Left ventricle myocardium inferior (tissue), 1 donor: Measurements from ENCODE around the gene ITGAV. TPM values are rescaled to one million over a fixed set of nuclear protein-coding genes. Genes with fewer than 3 reads are reported as not detected.
A peak's percentile ranks its signal among the peaks of the same experiment; 100 is the strongest.

Source experiments
- DNase-seq: peaks from one replicate; pipeline ENCODE4 v3.0.0-alpha.2; 2020
- H3K27ac ChIP-seq: fragments of 200-600 bp; replicated peaks from 2 replicates; pipeline ENCODE4 v1.8.0; 2021
- H3K27me3 ChIP-seq: fragments of 200-600 bp; 2 replicates; pipeline ENCODE4 v1.8.0; 2021; ENCODE audit warnings: low read depth
- H3K36me3 ChIP-seq: fragments of 200-600 bp; 2 replicates; pipeline ENCODE4 v1.8.0; 2021
- H3K4me1 ChIP-seq: fragments of 200-600 bp; 2 replicates; pipeline ENCODE4 v1.8.0; 2021
- H3K4me3 ChIP-seq: fragments of 200-600 bp; 2 replicates; pipeline ENCODE4 v1.8.0; 2021; ENCODE audit warnings: mild to moderate bottlenecking, moderate library complexity
- H3K9me3 ChIP-seq: fragments of 200-600 bp; replicated peaks from 2 replicates; pipeline ENCODE4 v1.8.0; 2021
- CTCF ChIP-seq: fragments of 200-600 bp; IDR thresholded peaks from 2 replicates; pipeline ENCODE4 v1.8.0; 2021; ENCODE audit warnings: antibody characterized with exemption, mild to moderate bottlenecking, borderline replicate concordance
- intact Hi-C: fragments of 100-400 bp; cut with micrococcal nuclease; formaldehyde crosslinking; loops from one replicate; pipeline ENCODE4 v1.11.0; 2022
- total RNA-seq: library from RNA; stranded (reverse); fragmentation: NEBNext Ultra II Directional; extraction: Animal tissue kit (Norgen Biotek cat#: 25700); gene quantifications from one replicate; pipeline ENCODE4 v1.2.1, GENCODE V29; 2021
- donor health status: DM: no; HTN: yes; CAD: no; lungs with severe emphysema.

Gene ITGAV
- total RNA-seq, 1 donor from 2014 or later = 178 TPM

DNA sequence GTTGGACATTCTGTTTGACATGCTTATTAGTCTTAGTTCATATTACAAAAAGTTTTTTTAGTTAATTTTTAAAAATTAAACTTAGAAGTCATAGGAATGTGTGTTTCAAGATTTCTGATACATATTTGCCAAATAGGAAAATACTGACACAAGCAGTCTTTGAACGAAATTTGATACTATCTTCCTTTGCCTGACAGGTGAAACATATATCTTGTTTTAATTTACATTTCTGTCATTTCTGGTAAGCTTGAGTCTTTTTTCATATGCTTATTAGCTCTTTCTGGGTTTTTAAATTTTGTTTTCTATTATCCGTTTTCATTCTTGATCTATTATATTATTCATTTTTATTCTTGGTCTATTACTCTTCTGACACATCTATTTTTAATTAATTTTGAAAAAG is 24.5 kb downstream of the ITGAV start:
- intact Hi-C loops = no loop called here
- Histone ChIP-seq H3K27me3 (no peaks in the 10 kb centered on the region), H3K36me3 (no peaks in the 10 kb centered on the region), H3K27ac (no peak overlapping the region), H3K9me3 (no peaks in the 10 kb centered on the region), H3K4me3 (no peak overlapping the region), H3K4me1 (peaks cover 62% of the 10 kb centered on the region)
- DNase-seq = no peak
- TF ChIP-seq CTCF = no peak

- Histone ChIP-seq H3K9me3 (no peaks in the 10 kb centered on the region), H3K27me3 (no peaks in the 10 kb centered on the region), H3K27ac (peak overlapping the region; percentile 61), H3K4me3 (peak overlapping the region; percentile 24), H3K36me3 (peaks cover under 1% of the 10 kb centered on the region), H3K4me1 (peaks cover 36% of the 10 kb centered on the region)
- DNase-seq = no peak
- no peak for TF ChIP-seq CTCF
- intact Hi-C loops = no loop called here
These were observed 27.3 kb downstream of the ITGAV start for GRCh38 chr2:186617148-186617547.

- Histone ChIP-seq H3K27me3 (no peaks in the 10 kb centered on the region), H3K9me3 (no peaks in the 10 kb centered on the region), H3K4me3 (peak overlapping the region; percentile 24), H3K36me3 (peaks cover 7% of the 10 kb centered on the region), H3K4me1 (peaks cover 30% of the 10 kb centered on the region), H3K27ac (peak overlapping the region; percentile 61)
- TF ChIP-seq CTCF = no peak
- intact Hi-C loops = no loop called here
- DNase-seq = no peak
These were observed 27.9 kb downstream of the ITGAV start for GRCh38 chr2:186617771-186618170.

- intact Hi-C loops = no loop called here
- TF ChIP-seq CTCF = no peak
- Histone ChIP-seq H3K4me1 (peaks cover 23% of the 10 kb centered on the region), H3K4me3 (no peak overlapping the region), H3K27ac (no peak overlapping the region), H3K36me3 (peaks cover 16% of the 10 kb centered on the region), H3K9me3 (no peaks in the 10 kb centered on the region), H3K27me3 (no peaks in the 10 kb centered on the region)
- DNase-seq = no peak
These were observed 28.8 kb downstream of the ITGAV start for GRCh38 chr2:186618696-186619095.

GRCh38 chr2:186623084-186623483 is 33.2 kb downstream of the ITGAV start:
- no peaks in the 10 kb centered on the region for H3K27me3 ChIP-seq
- no peak for DNase-seq
- intact Hi-C loops = no loop called here
- peaks cover 6% of the 10 kb centered on the region for H3K4me1 ChIP-seq
- H3K9me3 ChIP-seq = no peaks in the 10 kb centered on the region
- H3K4me3 ChIP-seq = no peak overlapping the region
- H3K36me3 ChIP-seq = peaks cover 33% of the 10 kb centered on the region
- TF ChIP-seq CTCF = no peak
- H3K27ac ChIP-seq = no peak overlapping the region

DNA sequence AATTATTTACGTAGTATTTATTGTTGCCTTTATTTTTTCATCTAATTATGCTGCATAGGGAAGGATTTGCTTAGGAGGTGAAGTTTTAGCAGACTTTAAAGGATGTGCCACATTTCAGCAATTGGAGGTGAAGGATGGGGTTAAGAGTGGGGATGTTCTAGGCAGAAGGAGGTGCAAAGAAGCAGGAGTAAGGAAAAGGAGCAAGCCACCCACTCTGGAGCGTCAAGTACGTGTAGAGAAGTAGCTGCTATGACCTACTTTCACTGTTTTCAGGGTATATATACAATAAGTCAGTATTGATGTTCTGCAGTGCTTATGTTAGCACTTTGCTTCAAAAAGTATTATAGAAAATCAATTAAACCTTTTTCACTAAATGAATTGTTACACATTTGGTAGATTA is 34.4 kb downstream of the ITGAV start:
- intact Hi-C loops = no loop called here
- no peak for TF ChIP-seq CTCF
- Histone ChIP-seq H3K4me3 (no peak overlapping the region), H3K9me3 (no peaks in the 10 kb centered on the region), H3K4me1 (peaks cover 9% of the 10 kb centered on the region), H3K27ac (no peak overlapping the region), H3K36me3 (peaks cover 33% of the 10 kb centered on the region), H3K27me3 (no peaks in the 10 kb centered on the region)
- DNase-seq = no peak
